Loucy (cell line): ENCODE data around the gene TEX35.

Source experiments
- EZH2phosphoT487 ChIP-seq: fragments of 200-600 bp; IDR thresholded peaks from 2 replicates; pipeline ENCODE4 v1.6.1; 2018; ENCODE audit warnings: antibody characterized with exemption, mild to moderate bottlenecking, moderate library complexity, borderline replicate concordance
- TF ChIP-seq, protein P1 (sequence below): fragments of 200-600 bp; sonication (generic); conservative IDR thresholded peaks from 2 replicates; pipeline ENCODE4 v1.5.1; 2014; ENCODE audit warnings: mild to moderate bottlenecking, antibody characterized with exemption, low read length

GRCh38 chr1:178533121-178533946, 20.4 kb downstream of the TEX35 start:
- TF ChIP-seq, protein P1, sequence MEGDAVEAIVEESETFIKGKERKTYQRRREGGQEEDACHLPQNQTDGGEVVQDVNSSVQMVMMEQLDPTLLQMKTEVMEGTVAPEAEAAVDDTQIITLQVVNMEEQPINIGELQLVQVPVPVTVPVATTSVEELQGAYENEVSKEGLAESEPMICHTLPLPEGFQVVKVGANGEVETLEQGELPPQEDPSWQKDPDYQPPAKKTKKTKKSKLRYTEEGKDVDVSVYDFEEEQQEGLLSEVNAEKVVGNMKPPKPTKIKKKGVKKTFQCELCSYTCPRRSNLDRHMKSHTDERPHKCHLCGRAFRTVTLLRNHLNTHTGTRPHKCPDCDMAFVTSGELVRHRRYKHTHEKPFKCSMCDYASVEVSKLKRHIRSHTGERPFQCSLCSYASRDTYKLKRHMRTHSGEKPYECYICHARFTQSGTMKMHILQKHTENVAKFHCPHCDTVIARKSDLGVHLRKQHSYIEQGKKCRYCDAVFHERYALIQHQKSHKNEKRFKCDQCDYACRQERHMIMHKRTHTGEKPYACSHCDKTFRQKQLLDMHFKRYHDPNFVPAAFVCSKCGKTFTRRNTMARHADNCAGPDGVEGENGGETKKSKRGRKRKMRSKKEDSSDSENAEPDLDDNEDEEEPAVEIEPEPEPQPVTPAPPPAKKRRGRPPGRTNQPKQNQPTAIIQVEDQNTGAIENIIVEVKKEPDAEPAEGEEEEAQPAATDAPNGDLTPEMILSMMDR, result no peak
- no peak for TF ChIP-seq EZH2phosphoT487
